Fibroblast of gingiva (primary cell): Measurements from ENCODE around the gene MNAT1.
"Not testable (repeated sequence)": the region's sequence is repeated elsewhere in the genome, so short reads cannot be mapped to it uniquely, and the experiment has no call there.

Experiments used
- DNase-seq: peaks from one replicate; pipeline ENCODE4 v3.0.0-alpha.2; 2011; ENCODE audit warnings: low read depth

The MNAT1 gene

GRCh38 chr14:60734465-60735242 lies at the start of gene MNAT1:
Gene MNAT1, plus strand, starts transcription at chr14:60734761. Its CDS starts 102 bp downstream, at chr14:60734863.
- peak; percentile 88 for DNase-seq

DNA sequence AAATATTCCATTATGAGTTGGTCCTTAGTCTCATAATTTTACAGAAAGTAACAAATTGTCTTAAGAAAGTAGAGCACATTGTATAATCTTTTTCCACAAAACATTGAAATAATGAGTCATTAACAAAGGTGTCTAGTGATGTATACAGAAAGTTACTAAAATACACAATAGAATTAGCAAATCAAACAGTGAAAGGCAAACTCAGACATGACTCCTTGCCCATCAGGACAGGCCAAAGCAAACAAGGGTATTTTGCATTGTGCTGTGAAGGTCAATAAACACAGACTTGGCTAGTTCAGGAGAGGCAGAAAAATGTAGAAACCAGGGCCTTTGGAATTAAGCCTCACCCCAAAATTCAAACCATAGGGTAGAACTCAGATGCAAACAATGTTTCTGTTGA lies 47.7 kb upstream of the MNAT1 start:
- DNase-seq: no peak

DNA sequence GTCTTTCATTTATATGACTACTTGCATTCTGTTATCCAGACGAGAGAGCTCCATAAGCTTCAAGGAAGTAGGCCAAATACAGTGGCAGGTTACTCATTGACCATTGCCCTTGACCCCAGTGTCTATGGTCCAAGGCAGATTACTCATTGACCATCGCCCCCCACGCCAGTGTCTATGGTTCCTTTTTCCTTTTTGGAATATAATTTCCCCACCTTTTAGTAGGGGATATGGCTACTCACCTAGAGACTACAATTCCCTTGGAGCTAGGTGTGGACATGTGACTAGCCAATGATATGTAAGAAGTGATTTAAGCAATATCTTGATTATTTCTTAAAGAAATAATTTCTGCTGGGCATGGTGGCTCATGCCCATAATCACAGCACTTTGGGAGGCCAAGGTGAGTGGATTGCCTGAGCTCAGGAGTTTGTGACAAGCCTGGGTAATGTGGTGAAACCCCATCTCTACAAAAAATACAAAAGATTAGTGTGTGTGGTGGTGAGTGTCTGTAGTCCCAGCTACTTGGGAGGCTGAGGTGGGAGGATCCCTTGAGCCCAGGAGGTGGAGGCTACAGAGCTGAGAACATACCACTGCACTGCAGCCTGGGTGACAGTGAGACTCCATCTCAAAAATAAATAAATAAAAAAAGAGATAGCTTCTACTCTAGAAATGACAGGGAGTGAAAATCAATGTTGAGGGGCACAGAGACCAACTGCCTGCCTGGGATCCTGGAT lies 43.0 kb upstream of the MNAT1 start:
- no peak for DNase-seq

DNA sequence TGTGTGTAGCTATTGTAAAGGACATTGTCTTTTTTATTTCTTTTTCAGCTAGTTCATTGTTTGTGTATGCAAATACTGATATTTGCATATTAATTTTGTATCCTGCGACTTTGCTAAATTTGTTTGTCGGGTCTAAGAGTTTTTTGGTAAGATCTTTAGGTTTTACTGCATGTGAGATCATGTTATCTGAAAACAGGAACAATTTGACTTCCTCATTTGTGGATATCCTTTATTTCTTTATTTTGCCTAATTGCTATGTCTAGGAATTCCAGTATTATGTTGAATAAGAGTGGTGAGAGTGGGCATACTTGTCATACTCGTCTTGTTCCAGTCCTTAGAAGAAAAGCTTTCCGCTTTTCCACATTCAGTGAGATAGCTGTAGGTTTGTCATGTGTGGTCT lies 39.2 kb upstream of the MNAT1 start:
- DNase-seq: no peak

DNA sequence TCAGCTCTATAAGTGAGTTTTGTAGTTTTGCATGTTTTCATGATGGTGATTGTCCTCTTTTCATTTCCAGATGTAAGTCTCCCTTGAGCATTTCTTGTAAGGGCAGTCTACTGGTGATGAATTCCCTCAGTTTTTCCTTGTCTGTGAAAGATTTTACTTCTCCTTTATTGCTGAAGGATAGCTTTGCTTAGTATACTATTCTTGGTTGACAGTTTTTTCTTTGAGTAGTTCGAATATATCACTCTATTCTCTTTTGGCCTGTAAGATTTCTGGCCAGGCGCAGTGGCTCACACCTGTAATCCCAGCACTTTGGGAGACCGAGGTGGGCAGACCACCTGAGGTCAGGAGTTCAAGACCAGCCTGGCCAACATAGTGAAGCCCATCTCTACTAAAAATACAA lies 34.0 kb upstream of the MNAT1 start:
- DNase-seq: no peak

DNA sequence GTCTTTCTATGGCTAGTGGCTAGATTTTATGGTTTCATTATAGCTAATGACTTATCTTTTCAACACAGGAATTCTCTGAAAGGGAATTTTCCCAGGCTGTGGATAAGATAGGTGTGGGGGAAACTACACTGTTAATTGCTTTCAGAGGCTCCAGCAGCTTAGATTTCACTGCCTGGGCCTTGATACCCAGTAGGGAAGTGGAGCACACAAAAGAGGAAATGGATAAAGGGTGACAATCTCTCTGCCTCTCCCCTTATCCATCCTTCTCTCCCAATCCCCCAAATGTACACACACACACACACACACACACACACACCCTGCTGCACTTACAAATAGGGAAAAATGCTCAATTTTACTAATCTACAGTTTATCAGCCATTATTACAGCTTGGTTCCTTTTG lies 29.5 kb upstream of the MNAT1 start:
- no peak for DNase-seq

- no peak for DNase-seq
Observed at GRCh38 chr14:60707858-60708257, 26.7 kb upstream of the MNAT1 start.

DNA sequence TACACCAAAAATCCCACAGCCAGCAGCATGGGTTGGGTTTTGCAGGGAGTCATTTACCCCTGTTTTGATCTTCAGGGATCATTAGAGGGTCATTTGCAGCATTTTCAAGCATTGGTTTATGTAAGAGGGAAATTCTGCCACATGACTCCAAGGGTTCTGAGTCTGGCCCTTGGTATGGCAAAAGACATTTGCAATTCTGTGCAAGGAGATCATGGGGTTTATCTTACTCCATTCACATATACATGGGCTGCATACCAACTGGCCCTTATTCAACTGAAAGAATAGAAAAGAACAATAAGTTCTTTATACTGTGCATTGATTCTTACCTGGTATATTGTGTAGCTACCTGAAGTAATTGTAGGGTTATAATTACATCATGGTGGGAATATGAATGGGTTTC lies 24.1 kb upstream of the MNAT1 start:
- DNase-seq: no peak

DNA sequence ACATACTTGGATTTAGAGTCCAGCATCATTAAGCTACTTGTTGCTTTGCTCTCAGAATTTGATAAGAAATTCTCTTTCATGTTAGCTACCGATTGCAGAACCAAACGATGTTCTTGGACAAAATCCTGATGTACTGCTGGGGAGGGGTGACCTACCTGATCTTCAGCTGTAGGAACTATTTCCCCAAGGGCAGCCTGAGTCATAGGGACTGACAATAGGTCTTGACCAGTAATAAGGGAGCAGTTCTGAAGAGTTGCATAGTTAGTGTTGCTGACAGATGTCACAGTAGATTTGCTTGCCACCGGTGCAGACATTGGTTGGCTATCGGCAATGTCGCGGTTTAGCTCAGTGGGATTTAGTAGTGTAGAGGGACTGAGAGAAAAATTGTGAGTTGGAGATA lies 21.0 kb upstream of the MNAT1 start:
- no peak for DNase-seq

DNA sequence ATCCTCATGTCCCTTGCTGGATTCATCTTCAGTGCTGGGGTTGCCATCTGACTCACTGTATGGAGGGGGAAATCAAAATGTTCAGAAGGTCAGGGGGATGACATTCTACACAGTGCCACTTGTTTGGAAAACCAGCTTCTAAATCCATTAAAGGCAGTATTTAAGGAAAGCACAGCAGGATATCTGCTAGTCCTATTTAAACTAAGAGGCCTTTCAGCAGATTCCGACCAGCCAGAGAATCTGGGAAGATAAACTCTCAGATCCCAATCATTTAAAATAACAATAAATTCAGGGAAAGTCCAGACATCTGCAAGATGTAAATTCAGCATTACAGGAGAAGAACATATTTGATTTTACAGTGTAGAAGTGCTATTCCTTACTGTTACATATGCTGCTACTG lies 14.2 kb upstream of the MNAT1 start:
- DNase-seq: no peak

DNA sequence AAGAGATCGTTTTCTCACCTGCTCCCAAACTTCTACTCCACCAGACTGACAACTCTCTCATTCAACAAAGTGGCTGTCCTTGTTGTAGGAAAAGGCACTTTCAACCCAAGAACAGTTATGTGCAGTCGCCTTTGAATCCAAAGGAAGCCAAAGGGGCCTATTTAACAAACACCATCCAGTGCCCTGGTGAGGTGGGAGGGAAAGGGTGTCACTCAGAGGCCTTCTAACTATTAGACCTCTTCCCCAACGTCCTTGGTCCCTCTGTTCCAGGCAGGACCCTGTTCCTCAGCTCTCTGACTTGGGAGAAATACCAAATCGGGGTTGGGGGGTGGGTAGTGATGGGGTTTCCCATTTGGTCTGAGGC lies 13.6 kb upstream of the MNAT1 start:
- no peak for DNase-seq

GRCh38 chr14:60721326-60722106 lies 13.0 kb upstream of the MNAT1 start:
- DNase-seq: peak; percentile 43

- no peak for DNase-seq
Observed at GRCh38 chr14:60722107-60722356, 12.5 kb upstream of the MNAT1 start.

DNA sequence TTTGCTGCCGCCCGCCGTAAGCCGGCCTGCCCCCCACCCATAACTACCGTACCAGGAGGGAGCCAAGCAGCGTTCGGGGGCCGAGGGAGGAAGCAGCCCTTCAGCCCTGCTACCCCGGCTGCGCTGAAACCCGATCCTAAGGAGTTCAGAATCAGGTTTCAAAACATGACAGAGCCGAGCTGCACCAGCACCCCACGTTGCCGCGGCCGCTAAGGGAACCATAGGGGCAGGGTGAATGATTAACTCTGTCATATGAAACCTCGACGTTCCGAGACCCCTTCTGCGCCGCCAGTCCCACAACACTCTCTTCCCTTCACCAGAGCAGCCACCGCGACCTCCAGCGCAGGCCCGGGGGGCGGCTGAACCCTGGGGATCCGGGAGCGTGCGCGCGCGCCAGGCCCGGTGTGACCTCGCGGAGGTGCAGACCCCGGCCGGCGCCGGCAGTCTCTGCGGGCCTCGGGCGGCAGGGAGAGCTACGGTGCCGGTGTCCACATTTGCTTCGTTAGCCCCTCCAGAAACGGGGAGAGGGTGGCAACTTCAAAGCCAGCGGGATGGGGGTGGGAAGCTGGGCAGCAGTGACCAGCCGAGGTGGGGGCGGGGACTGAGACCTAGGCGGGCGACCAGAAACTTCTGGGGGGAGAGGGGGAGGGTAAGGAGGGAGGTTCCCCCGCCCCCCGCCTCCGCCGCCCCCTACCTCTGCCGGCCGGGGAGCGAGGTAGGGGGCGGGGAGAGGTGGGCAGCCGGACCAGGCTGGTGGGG lies 12.0 kb upstream of the MNAT1 start:
- peak; percentile 54 for DNase-seq

DNA sequence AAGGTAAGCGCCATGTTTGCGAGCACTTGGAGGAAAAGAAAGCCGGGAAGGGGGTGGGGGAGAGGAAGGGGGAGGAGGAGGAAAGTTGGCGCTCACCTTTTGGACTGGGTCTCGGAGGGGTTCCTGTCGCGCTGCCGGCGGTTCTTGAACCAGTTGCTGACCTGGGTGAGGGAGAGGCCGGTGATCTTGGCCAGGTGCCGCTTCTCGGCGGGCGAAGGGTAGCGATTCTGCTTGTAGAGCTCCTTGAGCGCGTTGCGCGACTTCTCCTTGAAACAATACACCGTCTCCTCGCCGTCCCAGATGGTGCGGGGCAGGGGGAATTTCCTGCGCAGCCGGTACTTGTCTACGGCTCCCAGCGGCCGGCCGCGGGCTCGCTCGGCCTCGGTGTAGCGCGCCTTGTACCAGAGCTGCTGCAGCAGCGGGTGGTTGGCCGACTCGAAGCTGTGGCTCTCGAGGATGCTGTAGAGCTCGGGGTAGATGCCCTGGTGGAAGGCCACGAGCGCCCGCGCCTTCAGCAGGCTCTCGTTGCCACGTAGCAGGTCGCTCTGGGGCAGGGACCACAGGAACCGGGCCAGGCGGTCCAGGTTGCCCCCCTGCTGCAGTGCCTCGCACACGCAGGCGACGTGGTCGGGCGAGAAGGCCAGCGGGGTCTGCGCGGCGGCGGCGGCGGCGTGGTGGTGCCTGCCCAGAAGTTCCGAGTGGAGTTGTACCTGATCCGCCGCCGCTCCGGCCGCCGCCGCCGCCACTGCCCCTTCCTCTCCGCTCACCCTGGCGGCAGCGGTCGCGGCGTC lies 11.2 kb upstream of the MNAT1 start:
- peak; percentile 46 for DNase-seq

- peak; percentile 89 for DNase-seq
Observed at GRCh38 chr14:60723907-60724618, 10.5 kb upstream of the MNAT1 start, which contains the start of gene SIX4. Gene SIX4, minus strand, starts transcription at chr14:60724351. Its CDS starts 277 bp downstream, at chr14:60724074.

GRCh38 chr14:60731291-60731690 lies 3.3 kb upstream of the MNAT1 start:
- DNase-seq: not testable (repeated sequence)

DNA sequence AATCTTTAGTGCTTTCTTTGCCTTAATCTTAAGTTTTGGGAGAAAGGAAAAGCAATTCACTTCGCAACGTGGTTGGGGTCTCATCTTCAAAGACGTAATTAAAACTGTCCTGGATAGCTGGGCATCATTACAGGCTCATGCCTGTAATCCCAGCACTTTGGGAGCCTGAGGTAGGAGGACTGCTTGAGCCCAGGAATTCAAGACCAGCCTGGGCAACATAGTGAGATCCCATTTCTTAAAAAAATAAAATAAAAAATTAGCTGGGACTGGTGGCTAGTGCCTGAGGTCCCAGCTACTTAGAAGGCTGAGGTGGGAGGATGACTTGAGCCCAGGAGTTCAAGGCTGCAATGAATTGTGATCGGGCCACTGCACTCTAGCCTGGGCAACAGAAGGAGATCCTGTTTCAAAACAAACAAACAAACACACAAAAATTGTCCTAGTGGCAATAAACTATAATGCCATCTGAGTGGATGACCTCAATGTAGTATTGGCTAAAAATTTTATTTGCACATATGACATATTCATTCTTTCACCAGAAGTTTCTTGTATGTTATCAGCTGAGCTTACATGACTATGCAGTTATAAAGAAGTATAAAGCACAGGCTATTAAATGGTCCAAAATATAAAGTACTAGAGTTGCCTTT lies 1.6 kb upstream of the MNAT1 start:
- no peak for DNase-seq

DNA sequence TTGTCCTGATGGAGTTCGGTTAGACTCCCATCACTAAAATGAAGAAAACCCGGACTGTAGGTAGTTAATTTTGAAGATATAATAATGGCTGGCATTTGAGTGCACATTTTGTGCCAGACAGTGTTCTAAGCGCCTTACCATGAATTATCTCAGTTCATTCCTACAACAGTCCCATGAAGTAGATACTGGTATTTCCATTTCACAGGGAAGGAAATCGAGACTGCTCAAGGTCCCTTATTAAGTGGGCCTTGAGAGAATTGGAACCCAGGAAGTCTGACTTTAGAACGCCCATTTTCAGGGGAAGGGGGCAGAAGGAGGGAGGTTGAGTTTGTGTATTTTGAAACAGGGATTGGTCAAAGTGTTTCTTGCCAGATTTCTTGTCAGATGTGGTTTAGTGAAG lies 855 bp downstream of the MNAT1 start:
- no peak for DNase-seq

- peak; percentile 53 for DNase-seq
Observed at GRCh38 chr14:60736494-60736893, 1.9 kb downstream of the MNAT1 start.
